GM13977 (cell line): ENCODE measurements around the gene HPGD.

Source experiments
- DNase-seq: peaks from one replicate; pipeline ENCODE4 v3.0.0; 2012; ENCODE audit warnings: low spot score
- CTCF ChIP-seq: IDR thresholded peaks from 2 replicates; pipeline ENCODE4 v1.5.1; 2012; ENCODE audit warnings: mild to moderate bottlenecking, control low read depth; ENCODE audit not compliant: insufficient read depth; ENCODE audit errors: extremely low read depth, missing control alignments
- in situ Hi-C: fragments of 300-500 bp; cut with MboI; formaldehyde crosslinking; loops from one replicate; pipeline ENCODE4 v1.12.0; 2022; ENCODE audit warnings: low sequenced_read_pairs, low pct_unique_long_range_greater_than_20kb, mixed read lengths, inconsistent platforms; ENCODE audit not compliant: unreplicated experiment

Gene HPGD

GRCh38 chr4:174454815-174455473 is 67.3 kb downstream of the HPGD start:
- no peak for TF ChIP-seq CTCF
- in situ Hi-C loops = no loop called here
- no peak for DNase-seq

- DNase-seq = no peak
- in situ Hi-C loops = no loop called here
- no peak for TF ChIP-seq CTCF
These were observed 70.5 kb downstream of the HPGD start for GRCh38 chr4:174451718-174452296.

- no peak for DNase-seq
- TF ChIP-seq CTCF = no peak
- in situ Hi-C loops = no loop called here
These were observed 71.5 kb downstream of the HPGD start for GRCh38 chr4:174450786-174451125.

GRCh38 chr4:174449944-174450785 is 72.1 kb downstream of the HPGD start:
- in situ Hi-C loops = no loop called here
- no peak for DNase-seq
- TF ChIP-seq CTCF = no peak

- TF ChIP-seq CTCF = no peak
- no peak for DNase-seq
- in situ Hi-C loops = no loop called here
These were observed 73.1 kb downstream of the HPGD start for GRCh38 chr4:174449152-174449551.

- no peak for DNase-seq
- in situ Hi-C loops = no loop called here
- no peak for TF ChIP-seq CTCF
These were observed 77.9 kb downstream of the HPGD start for GRCh38 chr4:174444390-174444789.
